HepG2 (cell line): Measurements from ENCODE around the gene ARL8A. TPM values are rescaled to one million over a fixed set of nuclear protein-coding genes. Genes with fewer than 3 reads are reported as not detected.

Source experiments
- ATAC-seq: fragments of 200-7000 bp; cut with Tn5 transposase; 3 replicates; pipeline ENCODE4 v1.9.1; 2020; ENCODE audit warnings: mild to moderate bottlenecking, moderate library complexity
- BruUV-seq: library from RNA; stranded (reverse); fragments of 400-500 nt; replicated peaks from 2 replicates; lab custom pipeline; 2021; lab: Mats Ljungman, UMichigan
- CTCF ChIA-PET: fragments of 300-600 bp; formaldehyde crosslinking; extraction: SDS; loops from one replicate; lab custom pipeline; 2021; ENCODE audit warnings: low total read pairs, inconsistent platforms, low intra/inter-chr PET ratio; lab: Yijun Ruan, JAX
- POLR2A ChIA-PET: fragments of 350-600 bp; sonication (Branson Sonifier 250); formaldehyde crosslinking; loops from one replicate; lab custom pipeline; 2020; ENCODE audit warnings: antibody characterized with exemption, inconsistent platforms; lab: Yijun Ruan, JAX
- DNase-seq: peaks from one replicate; pipeline ENCODE4 v3.0.0-alpha.2; 2015; ENCODE audit warnings: low spot score
- FAIRE-seq: peaks from 3 replicates; lab custom pipeline; 2011; peaks lifted over from hg19 to GRCh38; lab: Jason Lieb, UNC
- H2AFZ ChIP-seq: one replicate; pipeline ENCODE4 v1.6.1; 2011; ENCODE audit warnings: low read length, inconsistent platforms
- H3K27ac ChIP-seq: fragments of 300-600 bp; 3 replicates; pipeline ENCODE4 v1.8.0; 2011; ENCODE audit warnings: mixed run types, mild to moderate bottlenecking, mixed read lengths, low read length, inconsistent platforms; ENCODE audit not compliant: insufficient read depth; ENCODE audit errors: extremely low read length
- H3K27me3 ChIP-seq, 2 experiments: fragments of 200-600 bp in 1 of 2; 2 replicates in 1 of 2; 3 replicates in 1 of 2; pipeline versions ENCODE4 v1.6.0 to v1.8.0; 2011; ENCODE audit warnings: low read length in 2 of 2, mild to moderate bottlenecking in 2 of 2, moderate library complexity in 2 of 2, inconsistent platforms in 1 of 2; ENCODE audit not compliant: insufficient read depth in 2 of 2, control insufficient read depth in 1 of 2
- H3K36me3 ChIP-seq, 2 experiments: fragments of 200-600 bp in 1 of 2; replicated peaks in 1 of 2; 2 replicates in 1 of 2; 3 replicates in 1 of 2; pipeline versions ENCODE4 v1.5.1 to v1.8.0; 2011; ENCODE audit warnings: low read length in 2 of 2, inconsistent platforms in 1 of 2; ENCODE audit not compliant: insufficient read depth in 2 of 2, control insufficient read depth in 1 of 2
- H3K4me1 ChIP-seq: 2 replicates; pipeline ENCODE4 v1.5.1; 2012; ENCODE audit warnings: low read length, inconsistent platforms; ENCODE audit not compliant: insufficient read depth
- H3K4me2 ChIP-seq: 2 replicates; pipeline ENCODE4 v1.6.0; 2011; ENCODE audit warnings: low read depth, low read length, inconsistent platforms
- H3K4me3 ChIP-seq, 3 experiments: fragments of 200-600 bp in 1 of 3; sonication (generic), shearing (Covaris generic) in 1 of 3; replicated peaks in 1 of 3; 2 replicates each; pipeline ENCODE4 v1.5.1; 2011 to 2016; ENCODE audit warnings: low read length in 3 of 3, inconsistent platforms in 2 of 3, low read depth in 2 of 3, mild to moderate bottlenecking in 2 of 3, control low read depth in 1 of 3, mixed read lengths in 1 of 3; ENCODE audit not compliant: insufficient read depth in 1 of 3
- H3K79me2 ChIP-seq: one replicate; pipeline ENCODE4 v1.6.1; 2011; ENCODE audit warnings: low read length, inconsistent platforms; ENCODE audit not compliant: insufficient read depth
- H3K9ac ChIP-seq: 2 replicates; pipeline ENCODE4 v1.6.0; 2011; ENCODE audit warnings: mild to moderate bottlenecking, low read depth, low read length, inconsistent platforms; ENCODE audit not compliant: insufficient read depth
- H3K9me3 ChIP-seq: 2 replicates; pipeline ENCODE4 v1.5.1; 2012; ENCODE audit warnings: mild to moderate bottlenecking, low read length
- H4K20me1 ChIP-seq: 2 replicates; pipeline ENCODE4 v1.6.0; 2011; ENCODE audit warnings: inconsistent platforms, mild to moderate bottlenecking, low read length, moderate library complexity; ENCODE audit not compliant: insufficient read depth
- FLYWCH1 ChIP-seq: sonication (generic); formaldehyde crosslinking; IDR thresholded peaks from 2 replicates; pipeline ENCODE4 v1.8.1; 2023; ENCODE audit warnings: mild to moderate bottlenecking, missing genetic modification reagents
- HINFP ChIP-seq: sonication (generic); formaldehyde crosslinking; IDR thresholded peaks from 2 replicates; pipeline ENCODE4 v1.4.0; 2020; ENCODE audit warnings: low read depth, mild to moderate bottlenecking, missing genetic modification reagents
- KLF16 ChIP-seq, 2 experiments: sonication (generic) in 1 of 2; formaldehyde crosslinking in 1 of 2; IDR thresholded peaks; 2 replicates each; pipeline versions ENCODE4 v1.6.1 to v1.8.0; 2016 to 2023; ENCODE audit warnings: missing genetic modification reagents in 2 of 2, missing compliant biosample characterization in 1 of 2
- PRDM15 ChIP-seq: sonication (generic); formaldehyde crosslinking; IDR thresholded peaks from 2 replicates; pipeline ENCODE4 v1.4.0; 2020; ENCODE audit warnings: missing genetic modification reagents
- RFX3 ChIP-seq: IDR thresholded peaks from 2 replicates; pipeline ENCODE4 v1.6.1; 2016; ENCODE audit warnings: missing biosample characterization, missing genetic modification reagents
- SETDB1 ChIP-seq: sonication (generic); formaldehyde crosslinking; IDR thresholded peaks from 2 replicates; pipeline ENCODE4 v1.5.1; 2020; ENCODE audit warnings: missing genetic modification reagents, mild to moderate bottlenecking, borderline replicate concordance
- ZBED4 ChIP-seq: sonication (generic); formaldehyde crosslinking; IDR thresholded peaks from 2 replicates; pipeline ENCODE4 v1.4.0; 2020; ENCODE audit warnings: missing genetic modification reagents, borderline replicate concordance
- ZNF691 ChIP-seq: sonication (generic); formaldehyde crosslinking; IDR thresholded peaks from 2 replicates; pipeline ENCODE4 v1.4.0; 2020; ENCODE audit warnings: missing genetic modification reagents, low read depth, mild to moderate bottlenecking, borderline replicate concordance
- WGBS: methylation state at CpG from one replicate; pipeline ENCODE4 v1.1.6; 2017; ENCODE audit warnings: low lambda C conversion rate; 5-methylcytosine and 5-hydroxymethylcytosine counted together
- in situ Hi-C: cut with HindIII; loops from 2 replicates; pipeline ENCODE4 v1.10.0; 2017; ENCODE audit warnings: low pct_unique_long_range_greater_than_20kb; ENCODE audit not compliant: extremely low pct_ligation_motif_present
- intact Hi-C: fragments of 100-400 bp; cut with micrococcal nuclease; formaldehyde crosslinking; loops from one replicate; pipeline ENCODE4 v1.10.0; 2022; ENCODE audit not compliant: unreplicated experiment
- polyA plus RNA-seq, 8 experiments: library from polyadenylated mRNA; depleted of rRNA in 3 of 8; stranded (reverse) in 7 of 8; unstranded in 1 of 8; fragments of >200 nt; fragmentation: Illumina TruSeq in 4 of 8; extraction: Trizol in 4 of 8; gene quantifications; 2 replicates each; pipeline versions ENCODE4 v1.2.1 to v1.2.3, GENCODE V29; 2011 to 2016; ENCODE audit warnings: low read depth in 4 of 8, missing spikeins in 1 of 8, mixed read lengths in 1 of 8; ENCODE audit not compliant: insufficient read depth in 1 of 8
- total RNA-seq, 5 experiments: library from RNA; depleted of rRNA; stranded (reverse); fragments of >200 nt; fragmentation: Illumina TruSeq; extraction: Trizol; gene quantifications; 2 replicates each; pipeline ENCODE4 v1.2.3, GENCODE V29; 2016; ENCODE audit warnings: low read depth in 1 of 5

The ARL8A gene
- total and polyA plus RNA-seq, 2 of the 13 experiments (the other 11 are each of a cell fraction or from before 2014, with no cell fraction given), result 2.7 to 23.4 TPM

- Histone ChIP-seq H2AFZ (no peak overlapping the region), H3K27me3 (no peaks in the 10 kb centered on the region), H3K4me3 (no peak overlapping the region), H4K20me1 (0 out of 2 replicates have a peak, but pooled peaks cover 5% of the 10 kb centered on the region), H3K79me2 (no peaks in the 10 kb centered on the region), H3K9me3 (no peaks in the 10 kb centered on the region), H3K36me3 (peaks cover 0 to 2% of the 10 kb centered on the region in 2 experiments; a peak in 1 of 5 replicates), H3K4me1 (0 out of 2 replicates have a peak, but pooled peaks cover 6% of the 10 kb centered on the region), H3K4me2 (no peak overlapping the region), H3K27ac (no peak overlapping the region), H3K9ac (no peak overlapping the region)
- FAIRE-seq, result no peak
- no peak for TF ChIP-seq KLF16 (CRISPR knock-in tag; IDR thresholded peaks at IDR 0.05)
- TF ChIP-seq FLYWCH1, result no peak
- no peak for TF ChIP-seq RFX3 (CRISPR knock-in tag)
- no peak for TF ChIP-seq HINFP (CRISPR knock-in tag)
- no peak for TF ChIP-seq ZBED4 (CRISPR knock-in tag)
- TF ChIP-seq ZNF691 (CRISPR knock-in tag), result no peak
- TF ChIP-seq PRDM15 (CRISPR knock-in tag), result no peak
- no peak for TF ChIP-seq SETDB1
- WGBS, result 93% methylated on average over 3 of the region's 8 CpGs
- intact Hi-C loops (no loop called here), in situ Hi-C loops (loop anchor here (5.0 kb wide), 1 partner anchor 236 kb away; no protein-coding TSS in a partner anchor)
- ChIA-PET CTCF (no interaction called here), POLR2A (no interaction called here)
- no peak for ATAC-seq
- DNase-seq, result no peak
- no TSS peak for BruUV-seq
Observed at GRCh38 chr1:202133496-202133895, 11.0 kb downstream of the ARL8A start.
